ENCODE measurements around the gene CARD11.

CARD11 gene

GRCh38 chr7:2956526-2957368 lies 86.9 kb downstream of the CARD11 start:
- TF ChIP-seq CTCF (IDR thresholded peaks at IDR 0.05; ENCODE audit: low read depth, low read length, missing control alignments): no peak
- no peak for DNase-seq (ENCODE audit: low read depth)
- H3K4me3 ChIP-seq (ENCODE audit: low read depth, low read length): no peak overlapping the region

- no peak overlapping the region for H3K4me3 ChIP-seq (ENCODE audit: low read depth, low read length)
- DNase-seq (ENCODE audit: low read depth): no peak
- TF ChIP-seq CTCF (IDR thresholded peaks at IDR 0.05; ENCODE audit: low read depth, low read length, missing control alignments): no peak
These were observed 87.6 kb downstream of the CARD11 start for GRCh38 chr7:2956076-2956475.

- TF ChIP-seq CTCF (IDR thresholded peaks at IDR 0.05; ENCODE audit: low read depth, low read length, missing control alignments): no peak
- DNase-seq (ENCODE audit: low read depth): no peak
- H3K4me3 ChIP-seq (ENCODE audit: low read depth, low read length): no peak overlapping the region
These were observed 88.4 kb downstream of the CARD11 start for GRCh38 chr7:2955269-2955668.

GRCh38 chr7:2954433-2954853 lies 89.2 kb downstream of the CARD11 start:
- no peak for DNase-seq (ENCODE audit: low read depth)
- H3K4me3 ChIP-seq (ENCODE audit: low read depth, low read length): no peak overlapping the region
- TF ChIP-seq CTCF (IDR thresholded peaks at IDR 0.05; ENCODE audit: low read depth, low read length, missing control alignments): no peak

GRCh38 chr7:2953588-2954407 lies 89.9 kb downstream of the CARD11 start:
- no peak overlapping the region for H3K4me3 ChIP-seq (ENCODE audit: low read depth, low read length)
- no peak for DNase-seq (ENCODE audit: low read depth)
- TF ChIP-seq CTCF (IDR thresholded peaks at IDR 0.05; ENCODE audit: low read depth, low read length, missing control alignments): no peak

GRCh38 chr7:2953099-2953498 lies 90.6 kb downstream of the CARD11 start:
- H3K4me3 ChIP-seq (ENCODE audit: low read depth, low read length): no peak overlapping the region
- no peak for DNase-seq (ENCODE audit: low read depth)
- TF ChIP-seq CTCF (IDR thresholded peaks at IDR 0.05; ENCODE audit: low read depth, low read length, missing control alignments): no peak

All from GM12864 (cell line).